Activated naive CD4-positive, alpha-beta T cell treated with anti-CD3 and anti-CD28 coated beads, Interleukin-2, amount 10 ng/mL, durations not matched to agents 7 days and 5 days (primary cell): ENCODE data around the gene SFXN1.
"Not testable (repeated sequence)": the region's sequence is repeated elsewhere in the genome, so short reads cannot be mapped to it uniquely, and the experiment has no call there.

ENCODE experiments used
- CTCF ChIA-PET: fragments of 350-600 bp; sonication (Branson Sonifier 250); formaldehyde crosslinking; loops from one replicate; lab custom pipeline; 2021; ENCODE audit warnings: antibody characterized with exemption; lab: Charles Lee
- DNase-seq: peaks from one replicate; pipeline ENCODE4 v3.0.0-alpha.2; 2020
- H3K27ac Mint-ChIP-seq: one replicate; pipeline ENCODE4 v1.8.0; 2021; ENCODE audit warnings: mild to moderate bottlenecking, moderate library complexity, mixed read lengths
- H3K27me3 Mint-ChIP-seq: one replicate; pipeline ENCODE4 v1.8.0; 2021; ENCODE audit warnings: mild to moderate bottlenecking, mixed read lengths
- H3K36me3 Mint-ChIP-seq: one replicate; pipeline ENCODE4 v1.8.0; 2021; ENCODE audit warnings: mixed read lengths
- H3K4me1 Mint-ChIP-seq: one replicate; pipeline ENCODE4 v1.8.0; 2021; ENCODE audit warnings: mixed read lengths
- H3K4me3 Mint-ChIP-seq: one replicate; pipeline ENCODE4 v1.8.0; 2021; ENCODE audit warnings: mild to moderate bottlenecking, moderate library complexity, mixed read lengths
- H3K9me3 Mint-ChIP-seq: one replicate; pipeline ENCODE4 v1.8.0; 2021; ENCODE audit warnings: mixed read lengths

Gene SFXN1

GRCh38 chr5:175478384-175479124 lies at the start of gene SFXN1:
SFXN1 (plus strand) TSS chr5:175478560; CDS start chr5:175492104, 13,544 bp downstream.
- DNase-seq: peak; percentile 86
- Mint-ChIP-seq H3K4me1 (peaks cover 48% of the 10 kb centered on the region), H3K9me3 (no peaks in the 10 kb centered on the region), H3K27ac (peak within 1 kb of the TSS; percentile 94), H3K27me3 (peaks cover 12% of the 10 kb centered on the region), H3K4me3 (peak within 1 kb of the TSS; percentile 94), H3K36me3 (peaks cover 41% of the 10 kb centered on the region)
- CTCF ChIA-PET: interaction anchor here (1.2 to 3.9 kb wide), 3 partner anchors 13 to 240 kb away, joined by 3 to 35 read pairs (median 4); no protein-coding TSS in a partner anchor

- DNase-seq: no peak
- peaks cover 24% of the 10 kb centered on the region for H3K27me3 Mint-ChIP-seq
- H3K36me3 Mint-ChIP-seq: no peaks in the 10 kb centered on the region
- CTCF ChIA-PET: no interaction called here
- no peak overlapping the region for H3K27ac Mint-ChIP-seq
- no peaks in the 10 kb centered on the region for H3K4me1 Mint-ChIP-seq
- no peak overlapping the region for H3K4me3 Mint-ChIP-seq
- no peaks in the 10 kb centered on the region for H3K9me3 Mint-ChIP-seq
These were observed 43.6 kb upstream of the SFXN1 start for GRCh38 chr5:175434800-175435199.

- Mint-ChIP-seq H3K4me3 (no peak overlapping the region), H3K36me3 (no peaks in the 10 kb centered on the region), H3K4me1 (no peaks in the 10 kb centered on the region), H3K27me3 (peaks cover 28% of the 10 kb centered on the region), H3K9me3 (no peaks in the 10 kb centered on the region), H3K27ac (no peak overlapping the region)
- no peak for DNase-seq
- CTCF ChIA-PET: interaction anchor here (0.6 kb wide), 1 partner anchor 429 kb away, joined by 3 read pairs; no protein-coding TSS in a partner anchor
These were observed 42.0 kb upstream of the SFXN1 start for GRCh38 chr5:175436359-175436758.

GRCh38 chr5:175438234-175438857 lies 40.0 kb upstream of the SFXN1 start:
- Mint-ChIP-seq H3K4me1 (no peaks in the 10 kb centered on the region), H3K9me3 (no peaks in the 10 kb centered on the region), H3K27me3 (peaks cover 48% of the 10 kb centered on the region), H3K36me3 (no peaks in the 10 kb centered on the region), H3K4me3 (no peak overlapping the region), H3K27ac (no peak overlapping the region)
- CTCF ChIA-PET: no interaction called here
- DNase-seq: no peak

- no peaks in the 10 kb centered on the region for H3K9me3 Mint-ChIP-seq
- peaks cover 74% of the 10 kb centered on the region for H3K27me3 Mint-ChIP-seq
- CTCF ChIA-PET: interaction anchor here (1.2 to 1.9 kb wide), 3 partner anchors 14 to 490 kb away, joined by 3 to 6 read pairs (median 6); no protein-coding TSS in a partner anchor
- no peak for DNase-seq
- H3K36me3 Mint-ChIP-seq: no peaks in the 10 kb centered on the region
- no peak overlapping the region for H3K27ac Mint-ChIP-seq
- peaks cover 7% of the 10 kb centered on the region for H3K4me1 Mint-ChIP-seq
- H3K4me3 Mint-ChIP-seq: no peak overlapping the region
These were observed 34.8 kb upstream of the SFXN1 start for GRCh38 chr5:175443514-175444059.

GRCh38 chr5:175444060-175444904 lies 34.1 kb upstream of the SFXN1 start, which contains the start of gene DRD1:
DRD1 (minus strand) TSS chr5:175444182; CDS start chr5:175443099, 1,083 bp downstream.
- CTCF ChIA-PET: interaction anchor here (1.2 to 1.9 kb wide), 3 partner anchors 14 to 491 kb away, joined by 3 to 6 read pairs (median 6); no protein-coding TSS in a partner anchor
- peaks cover 73% of the 10 kb centered on the region for H3K27me3 Mint-ChIP-seq

GRCh38 chr5:175444905-175445456 lies 33.4 kb upstream of the SFXN1 start:
- no peaks in the 10 kb centered on the region for H3K36me3 Mint-ChIP-seq
- H3K27me3 Mint-ChIP-seq: peaks cover 76% of the 10 kb centered on the region
- no peaks in the 10 kb centered on the region for H3K9me3 Mint-ChIP-seq
- no peak overlapping the region for H3K27ac Mint-ChIP-seq
- H3K4me3 Mint-ChIP-seq: peak overlapping the region; percentile 31
- no peak for DNase-seq
- CTCF ChIA-PET: interaction anchor here (0.7 to 1.9 kb wide), 5 partner anchors 13 to 504 kb away, joined by 3 to 6 read pairs (median 6); no protein-coding TSS in a partner anchor
- peaks cover 7% of the 10 kb centered on the region for H3K4me1 Mint-ChIP-seq

More at GRCh38 chr5:175444060-175444904, 34.1 kb upstream of the SFXN1 start, which contains the start of gene DRD1:
- peak within 1 kb of the TSS; percentile 31 for H3K4me3 Mint-ChIP-seq
- no peak within 1 kb of the TSS for H3K27ac Mint-ChIP-seq
- H3K4me1 Mint-ChIP-seq: peaks cover 7% of the 10 kb centered on the region
- no peaks in the 10 kb centered on the region for H3K9me3 Mint-ChIP-seq
- peak; percentile 53 for DNase-seq
- H3K36me3 Mint-ChIP-seq: no peaks in the 10 kb centered on the region

- H3K27me3 Mint-ChIP-seq: peaks cover 83% of the 10 kb centered on the region
- not testable (repeated sequence) for H3K4me1 Mint-ChIP-seq, DNase-seq, H3K4me3 Mint-ChIP-seq, H3K36me3 Mint-ChIP-seq, H3K9me3 Mint-ChIP-seq, H3K27ac Mint-ChIP-seq
- CTCF ChIA-PET: interaction anchor here (1.5 kb wide), 1 partner anchor 18 kb away, joined by 6 read pairs; no protein-coding TSS in a partner anchor
These were observed 32.0 kb upstream of the SFXN1 start for GRCh38 chr5:175446378-175446777.

GRCh38 chr5:175447571-175447970 lies 30.8 kb upstream of the SFXN1 start:
- Mint-ChIP-seq H3K27me3 (peaks cover 83% of the 10 kb centered on the region), H3K4me1 (peaks cover 7% of the 10 kb centered on the region), H3K9me3 (no peaks in the 10 kb centered on the region), H3K27ac (no peak overlapping the region), H3K36me3 (no peaks in the 10 kb centered on the region), H3K4me3 (no peak overlapping the region)
- DNase-seq: no peak
- CTCF ChIA-PET: interaction anchor here (2.0 kb wide), 1 partner anchor 16 kb away, joined by 5 read pairs; no protein-coding TSS in a partner anchor

- Mint-ChIP-seq H3K4me3 (no peak overlapping the region), H3K36me3 (no peaks in the 10 kb centered on the region), H3K4me1 (peaks cover 7% of the 10 kb centered on the region), H3K9me3 (no peaks in the 10 kb centered on the region), H3K27ac (no peak overlapping the region), H3K27me3 (peaks cover 83% of the 10 kb centered on the region)
- CTCF ChIA-PET: interaction anchor here (2.0 kb wide), 1 partner anchor 15 kb away, joined by 5 read pairs; no protein-coding TSS in a partner anchor
- no peak for DNase-seq
These were observed 30.1 kb upstream of the SFXN1 start for GRCh38 chr5:175448276-175448675.

- no peak overlapping the region for H3K4me3 Mint-ChIP-seq
- CTCF ChIA-PET: interaction anchor here (1.4 to 3.1 kb wide), 2 partner anchors 9 to 13 kb away, joined by 3 to 10 read pairs; no protein-coding TSS in a partner anchor
- no peaks in the 10 kb centered on the region for H3K4me1 Mint-ChIP-seq
- peaks cover 58% of the 10 kb centered on the region for H3K27me3 Mint-ChIP-seq
- H3K9me3 Mint-ChIP-seq: no peaks in the 10 kb centered on the region
- H3K36me3 Mint-ChIP-seq: no peaks in the 10 kb centered on the region
- no peak for DNase-seq
- no peak overlapping the region for H3K27ac Mint-ChIP-seq
These were observed 26.2 kb upstream of the SFXN1 start for GRCh38 chr5:175452166-175452565.

- H3K4me1 Mint-ChIP-seq, H3K9me3 Mint-ChIP-seq, DNase-seq, H3K27ac Mint-ChIP-seq, H3K4me3 Mint-ChIP-seq, H3K36me3 Mint-ChIP-seq: not testable (repeated sequence)
- peaks cover 54% of the 10 kb centered on the region for H3K27me3 Mint-ChIP-seq
- CTCF ChIA-PET: interaction anchor here (1.4 kb wide), 1 partner anchor 10 kb away, joined by 5 read pairs; no protein-coding TSS in a partner anchor
These were observed 24.0 kb upstream of the SFXN1 start for GRCh38 chr5:175454338-175454737.
